ENCODE data around the gene RPL5.

GRCh38 chr1:92851729-92852128, 19.9 kb downstream of the RPL5 start:
- no peak for TF ChIP-seq CTCF (conservative IDR thresholded peaks at IDR 0.05 in 1 of 2, IDR thresholded peaks at IDR 0.05 in 1 of 2; ENCODE audit: low read depth in 1 of 2, low read length in 2 of 2)
- TF ChIP-seq EZH2 (IDR thresholded peaks at IDR 0.05; ENCODE audit: low read length, missing control alignments): no peak

All from fibroblast of lung (primary cell).